Islet of Langerhans (tissue), 1 donor: ENCODE measurements around the gene BCOR.

Experiments used
- FAIRE-seq: peaks from one replicate; lab custom pipeline; 2011; peaks lifted over from hg19 to GRCh38; lab: Jason Lieb, UNC

BCOR gene

DNA sequence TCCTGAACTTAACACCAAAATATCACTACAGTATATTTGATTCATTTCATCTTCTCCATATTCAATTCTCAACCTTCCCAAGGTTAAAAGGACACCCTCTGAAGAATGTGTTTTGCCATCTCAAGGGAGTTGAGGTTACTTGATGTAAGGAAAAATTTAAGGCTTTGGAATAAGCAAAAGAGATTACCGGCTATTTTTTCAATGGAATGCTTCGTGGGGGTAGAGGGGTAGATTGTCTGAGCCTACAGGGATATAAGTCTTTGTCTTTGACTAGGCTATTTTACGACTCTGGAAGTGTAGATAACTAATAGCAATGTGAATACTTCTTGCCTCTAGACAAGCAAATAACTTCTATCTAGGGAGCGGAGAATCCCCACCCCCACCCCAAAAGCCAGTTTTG is 78.2 kb downstream of the BCOR start:
- FAIRE-seq = no peak

DNA sequence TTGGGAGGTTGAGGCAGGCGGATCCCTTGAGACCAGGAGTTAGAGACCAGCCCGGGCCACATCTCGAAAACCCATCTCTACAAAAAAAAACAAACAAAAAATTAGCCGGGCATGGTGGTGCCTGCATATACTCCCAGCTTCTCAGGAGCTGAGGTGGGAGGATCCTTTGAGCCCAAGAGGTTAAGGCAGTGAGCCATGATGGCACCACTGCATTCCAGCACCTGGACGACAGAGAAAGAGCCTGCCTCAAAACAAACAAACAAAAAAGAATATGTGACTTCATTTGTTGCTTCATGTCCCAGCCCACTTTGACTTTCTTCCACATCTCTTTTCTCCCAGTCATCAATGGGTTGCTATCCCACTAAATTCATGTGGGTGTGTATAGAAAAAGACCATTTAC is 79.7 kb downstream of the BCOR start:
- no peak for FAIRE-seq

DNA sequence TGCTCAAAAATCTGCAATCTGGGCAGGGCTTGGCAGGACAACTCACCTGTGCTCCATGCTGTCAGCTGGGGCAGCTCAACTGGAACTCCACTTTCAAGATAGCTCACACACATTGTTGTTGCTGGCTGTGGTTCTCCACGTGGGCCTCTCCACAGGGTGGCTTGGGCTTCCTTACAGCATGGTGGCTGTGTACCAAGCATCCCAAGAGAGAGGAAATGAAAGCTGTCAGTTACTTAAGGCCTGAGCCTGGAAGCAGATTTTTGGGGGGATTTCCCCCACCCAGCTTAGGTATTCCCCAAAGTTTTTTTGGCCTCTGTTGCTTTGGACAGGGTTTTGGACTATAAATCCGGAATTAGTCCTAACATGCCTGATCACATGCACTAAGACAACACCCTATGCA is 81.0 kb downstream of the BCOR start:
- no peak for FAIRE-seq

DNA sequence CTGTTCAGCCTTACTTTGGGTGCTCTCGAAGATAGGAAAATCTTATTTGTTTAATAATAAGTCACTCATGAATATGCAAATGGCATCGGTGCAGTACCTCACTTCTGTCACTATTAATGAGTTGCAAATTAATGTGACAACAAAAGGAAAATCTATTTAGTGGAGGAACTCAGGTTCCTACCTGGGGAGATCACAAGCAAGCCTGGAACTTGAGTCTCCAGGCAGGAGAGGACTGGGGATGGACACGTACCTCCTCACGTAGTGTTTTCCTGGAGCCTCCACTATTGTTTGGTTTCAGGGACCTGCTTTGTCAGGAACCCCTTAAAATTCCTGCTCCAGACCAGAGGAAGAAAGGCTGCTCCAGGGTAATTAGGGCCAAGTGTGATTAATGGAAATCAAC is 82.1 kb downstream of the BCOR start:
- no peak for FAIRE-seq

DNA sequence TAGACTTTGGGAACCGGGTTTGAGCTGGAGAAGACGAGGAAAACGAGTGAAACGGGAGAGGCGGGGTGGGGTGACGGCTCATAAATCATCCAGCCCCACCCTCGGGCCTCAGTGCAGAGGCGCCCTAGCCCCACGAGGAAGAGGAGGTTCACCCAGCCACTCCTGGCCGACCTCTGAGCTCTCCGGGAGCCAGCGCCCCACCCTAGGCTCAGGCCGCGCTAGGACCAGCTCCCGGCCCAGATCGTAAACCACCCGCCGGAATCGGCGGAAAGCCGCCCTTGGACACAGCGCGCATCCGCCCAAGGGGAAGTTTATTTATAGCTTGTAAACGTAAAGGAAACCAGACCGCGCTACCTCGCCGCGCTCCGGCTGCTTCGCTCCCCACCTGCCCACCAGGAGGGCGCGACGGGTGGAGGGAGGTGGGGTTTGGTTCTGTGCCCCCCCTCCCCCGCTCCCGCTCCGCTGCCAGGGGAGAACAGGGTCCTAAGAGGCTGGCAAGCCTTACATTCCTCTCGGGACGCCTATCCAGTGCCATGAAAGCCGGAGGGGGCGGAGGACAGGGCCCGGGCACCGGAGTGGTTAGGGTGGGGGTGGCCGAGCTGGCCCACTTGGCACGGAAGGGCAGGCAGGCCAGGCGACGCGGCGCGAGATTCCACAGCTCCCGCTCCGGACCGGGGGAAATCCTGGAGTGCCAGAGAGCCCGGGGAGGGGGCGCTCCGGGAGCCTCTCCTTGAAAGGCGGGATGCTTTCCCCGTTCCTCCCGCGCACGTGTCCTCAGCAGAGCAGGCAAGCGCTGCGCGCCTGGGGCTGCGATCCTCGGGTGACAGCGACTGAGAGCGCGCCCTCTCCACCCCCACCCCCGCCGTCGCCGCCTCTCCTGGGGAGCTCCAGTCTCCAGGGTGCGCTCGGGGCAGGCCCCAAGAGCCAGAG is 84.2 kb downstream of the BCOR start:
- FAIRE-seq = no peak

DNA sequence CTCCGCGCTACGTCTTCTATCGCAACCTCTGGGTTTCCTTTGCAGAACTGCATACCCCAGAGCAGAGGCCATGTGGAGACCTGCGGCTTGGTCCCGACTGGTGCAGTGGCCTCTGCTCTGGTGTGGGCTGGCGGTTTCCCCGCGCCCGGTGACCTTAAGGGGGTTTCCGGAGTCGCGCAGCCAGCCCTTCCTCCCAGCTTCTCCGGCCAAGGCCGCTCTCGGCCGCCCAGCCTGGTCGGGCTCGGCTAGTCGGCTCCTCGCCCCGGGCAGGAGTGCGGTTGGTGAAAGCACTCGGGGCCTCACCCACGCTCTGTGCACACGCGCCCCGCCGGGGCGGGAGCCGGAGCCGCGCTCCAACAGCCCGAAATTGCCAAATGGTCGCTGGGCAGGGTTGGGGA is 84.9 kb downstream of the BCOR start:
- no peak for FAIRE-seq

DNA sequence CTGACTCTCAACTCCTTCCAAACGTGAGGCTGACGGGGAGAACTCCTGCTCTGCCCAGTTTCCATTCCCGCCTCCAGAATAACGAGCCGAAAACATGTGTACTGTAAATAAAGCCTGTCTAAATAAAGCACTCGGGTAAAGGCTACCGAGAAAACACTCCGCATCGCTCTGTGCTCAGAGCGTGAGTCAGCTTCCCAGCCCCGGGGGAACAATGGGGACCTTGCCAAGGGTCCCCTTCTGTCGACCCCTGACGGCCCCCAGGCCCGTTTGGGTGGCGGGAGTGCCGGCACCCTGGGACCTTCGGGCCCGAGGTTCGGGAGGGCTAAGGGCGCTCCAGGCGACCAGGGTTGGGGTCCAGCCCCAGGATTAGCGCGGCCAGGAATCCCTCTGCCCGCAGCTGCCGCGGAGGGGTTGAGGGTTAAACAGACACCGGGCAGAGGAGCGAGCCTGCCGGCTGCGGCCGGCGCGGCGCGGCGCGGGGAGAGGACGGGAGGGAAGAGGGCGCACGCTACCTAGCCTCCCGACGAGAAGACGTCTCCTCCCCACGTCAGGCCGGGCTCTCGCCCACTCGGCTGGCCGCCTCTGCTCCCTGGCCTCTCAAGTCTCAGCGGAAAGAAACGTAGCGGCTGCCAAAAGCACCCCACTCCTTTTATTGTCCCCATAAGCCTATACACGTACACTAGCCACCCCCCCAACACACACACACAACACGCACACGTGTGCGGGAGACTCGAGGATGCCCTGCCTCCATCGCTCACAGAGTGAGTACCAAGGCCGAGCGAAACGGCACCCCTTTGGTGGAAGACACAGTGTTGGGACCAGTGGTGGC is 85.5 kb downstream of the BCOR start:
- FAIRE-seq = no peak

DNA sequence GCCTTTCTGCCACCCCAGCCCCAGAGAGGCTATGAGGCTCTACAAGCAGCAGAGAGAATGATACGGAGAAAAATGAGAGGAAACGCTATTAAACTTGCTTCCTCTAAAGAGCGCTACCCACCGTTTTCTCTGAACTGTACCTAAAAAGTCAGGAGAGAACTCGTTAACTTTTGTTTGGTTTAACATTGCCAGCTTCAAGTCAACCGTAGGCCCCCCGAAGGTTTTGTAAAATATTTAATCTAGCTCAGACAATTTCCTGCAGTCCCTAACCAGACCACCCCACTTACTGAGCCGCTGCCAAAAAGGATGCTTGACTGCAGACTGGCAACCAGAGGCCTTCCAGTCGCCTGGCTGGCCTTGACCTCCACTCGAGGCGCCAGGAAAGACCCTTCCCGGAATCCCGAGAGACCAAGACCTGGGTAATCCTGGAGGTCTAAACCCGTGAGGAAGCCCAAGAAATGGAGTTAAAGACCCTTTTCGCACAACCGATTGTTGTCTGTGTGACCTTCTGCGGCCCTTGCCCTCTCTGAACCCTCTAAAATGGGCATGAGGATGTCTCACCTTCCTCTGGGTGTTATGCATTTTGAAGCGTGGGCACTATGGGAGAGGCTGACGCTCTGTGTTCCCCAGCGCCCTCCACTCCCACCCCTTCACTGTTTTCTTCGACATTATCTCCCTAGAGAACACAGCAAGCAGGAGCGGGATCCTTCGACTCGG is 86.3 kb downstream of the BCOR start:
- FAIRE-seq = no peak

DNA sequence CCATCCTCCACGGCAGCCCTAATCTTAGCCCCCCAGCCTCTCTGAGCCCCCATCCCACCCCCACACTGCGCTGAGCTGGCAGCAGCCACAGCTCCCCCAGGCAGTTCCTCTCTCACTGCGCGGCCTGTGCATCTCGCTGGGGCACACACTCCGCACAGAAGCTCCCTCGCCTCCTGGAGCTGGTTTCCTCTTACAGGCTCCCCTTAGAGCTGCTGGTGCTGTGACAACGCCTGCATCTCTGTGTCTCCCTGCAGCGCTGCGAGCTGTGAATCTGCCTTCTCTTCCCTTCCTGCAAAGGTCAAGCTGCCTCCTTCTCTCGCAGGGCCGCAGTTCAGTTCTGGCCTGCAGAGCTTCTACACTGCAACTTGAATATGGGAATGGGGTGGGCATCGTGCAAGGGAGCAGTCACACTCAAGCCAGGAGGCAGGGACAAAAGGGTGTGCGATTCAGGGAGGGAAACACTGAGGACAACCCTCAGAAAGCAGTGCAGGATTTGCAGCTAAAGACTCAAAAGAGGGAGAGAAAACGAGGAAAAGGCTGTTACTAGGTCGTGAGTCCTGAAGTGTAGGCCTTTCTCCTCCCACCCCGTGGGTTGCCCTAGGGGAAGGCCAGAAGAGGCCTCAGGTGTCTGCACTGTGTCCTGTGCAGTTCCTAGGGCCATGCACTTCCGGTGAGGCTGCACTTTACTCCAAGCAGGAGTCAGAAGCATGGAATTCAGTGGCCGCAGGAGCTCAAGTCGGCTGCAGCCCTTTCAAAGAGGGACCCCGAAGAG is 87.0 kb downstream of the BCOR start:
- FAIRE-seq = no peak

DNA sequence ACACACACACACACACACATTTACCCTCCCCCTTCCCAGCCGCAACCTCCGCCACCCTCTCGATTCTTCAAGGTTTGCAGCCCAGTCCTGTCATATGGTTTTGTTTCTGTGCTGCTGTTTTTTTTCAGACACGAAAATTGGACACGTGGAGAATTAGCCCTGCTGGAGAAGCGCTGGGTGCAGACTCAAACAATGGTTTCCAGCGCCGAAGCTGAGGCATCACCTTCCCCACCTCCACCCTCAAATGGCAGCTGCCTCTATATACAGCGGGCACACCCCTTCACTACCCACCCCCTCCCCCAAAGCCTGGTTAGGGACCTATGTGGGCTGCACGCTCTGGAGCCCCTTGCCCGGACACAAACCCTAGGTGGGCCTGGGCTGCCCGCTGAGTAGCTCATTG is 87.9 kb downstream of the BCOR start:
- FAIRE-seq = no peak

DNA sequence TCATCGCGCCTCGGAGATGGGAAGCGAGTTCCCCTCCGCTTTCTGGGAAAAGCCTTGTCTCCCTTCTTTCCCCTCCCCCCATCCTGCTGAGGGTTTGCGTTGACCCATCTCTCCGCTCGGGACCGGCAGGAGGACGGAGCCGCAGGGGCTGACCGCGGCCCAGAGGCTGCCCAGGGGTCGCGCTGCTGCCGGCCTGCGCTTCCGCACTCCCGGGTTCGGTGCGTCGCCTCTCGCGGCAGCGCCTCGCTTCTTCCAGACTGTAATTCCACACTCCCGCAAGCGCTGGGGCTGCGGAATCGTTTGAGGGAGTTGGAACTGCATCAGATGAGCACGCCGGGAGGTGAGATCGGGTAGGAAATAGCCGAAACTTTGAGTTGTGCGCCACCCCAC is 88.3 kb downstream of the BCOR start:
- no peak for FAIRE-seq

DNA sequence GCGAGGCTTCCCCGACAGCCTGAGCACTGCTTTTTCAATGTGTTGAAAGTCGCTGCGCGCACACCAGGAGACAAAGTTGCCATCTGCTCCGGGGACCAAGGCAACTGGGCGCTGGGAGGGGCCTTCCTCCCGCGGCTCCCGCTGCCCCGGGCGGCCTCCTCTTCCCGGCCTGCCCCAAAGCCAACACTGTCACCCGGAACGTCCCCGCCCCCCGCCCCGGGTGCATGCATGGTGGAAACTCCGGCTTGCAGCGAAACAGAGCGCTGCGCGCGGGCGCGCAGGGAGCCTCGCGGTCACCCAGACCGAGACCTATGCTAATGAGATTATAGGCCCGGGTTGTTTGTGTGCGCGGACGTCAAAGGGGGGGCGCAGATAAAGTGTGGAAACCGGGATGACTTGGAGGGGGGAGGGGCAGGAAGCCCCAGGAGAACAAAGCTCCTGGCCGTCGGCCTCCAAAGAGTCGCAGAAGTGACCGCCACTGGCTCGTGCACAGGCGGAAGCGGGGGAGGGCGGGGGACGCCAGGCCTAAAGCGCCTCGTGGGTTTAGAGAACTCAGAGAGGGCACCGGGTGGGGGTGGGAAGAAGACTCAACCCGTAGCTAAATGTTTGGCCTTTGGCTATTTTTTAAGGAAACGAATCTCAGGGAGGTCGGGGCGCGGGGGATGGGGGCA is 88.8 kb downstream of the BCOR start:
- no peak for FAIRE-seq

DNA sequence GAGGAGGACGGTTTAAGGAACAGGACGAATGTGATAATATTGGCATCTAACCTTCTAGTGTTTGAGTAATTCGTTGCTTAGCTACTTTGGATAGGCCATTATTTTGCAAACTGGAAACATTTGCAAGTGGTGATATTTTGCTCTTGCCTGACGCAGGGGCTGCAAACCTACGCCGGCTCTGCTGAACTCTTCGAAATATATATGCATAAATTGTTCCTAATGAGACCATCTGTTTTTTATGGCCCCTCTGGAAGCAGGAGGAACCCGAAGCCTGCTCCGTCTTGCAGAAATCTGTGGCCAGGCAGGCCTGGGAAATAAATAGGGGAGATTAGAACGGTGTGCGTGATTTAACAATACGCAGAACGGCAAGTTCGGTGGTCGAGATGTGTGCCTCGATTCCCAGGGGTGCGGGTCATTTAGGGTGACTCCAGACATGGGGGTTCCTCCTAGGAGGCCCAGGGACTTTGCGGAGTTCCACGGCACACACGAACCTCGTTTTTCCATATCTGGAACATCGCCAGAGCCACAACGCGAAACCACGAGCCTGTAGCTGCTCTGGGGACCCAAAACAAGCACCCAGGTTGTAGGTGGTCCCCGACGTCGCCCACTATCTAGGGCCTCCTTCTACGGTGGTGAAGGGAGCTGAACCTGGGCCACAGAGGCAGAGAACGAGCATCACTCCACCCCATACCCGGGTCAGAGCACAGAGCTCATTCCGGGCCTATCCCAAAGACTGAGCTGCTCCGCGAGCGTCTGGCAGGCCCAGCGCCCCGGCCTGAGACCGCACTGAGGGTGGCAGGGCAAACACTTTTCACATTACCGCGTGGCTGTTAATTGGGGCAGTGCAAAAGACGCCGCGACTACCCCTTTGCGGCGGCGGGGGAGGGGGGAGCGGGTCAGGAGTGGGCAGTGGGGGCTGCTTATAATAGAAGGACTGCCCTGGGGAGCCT is 89.7 kb downstream of the BCOR start:
- no peak for FAIRE-seq

DNA sequence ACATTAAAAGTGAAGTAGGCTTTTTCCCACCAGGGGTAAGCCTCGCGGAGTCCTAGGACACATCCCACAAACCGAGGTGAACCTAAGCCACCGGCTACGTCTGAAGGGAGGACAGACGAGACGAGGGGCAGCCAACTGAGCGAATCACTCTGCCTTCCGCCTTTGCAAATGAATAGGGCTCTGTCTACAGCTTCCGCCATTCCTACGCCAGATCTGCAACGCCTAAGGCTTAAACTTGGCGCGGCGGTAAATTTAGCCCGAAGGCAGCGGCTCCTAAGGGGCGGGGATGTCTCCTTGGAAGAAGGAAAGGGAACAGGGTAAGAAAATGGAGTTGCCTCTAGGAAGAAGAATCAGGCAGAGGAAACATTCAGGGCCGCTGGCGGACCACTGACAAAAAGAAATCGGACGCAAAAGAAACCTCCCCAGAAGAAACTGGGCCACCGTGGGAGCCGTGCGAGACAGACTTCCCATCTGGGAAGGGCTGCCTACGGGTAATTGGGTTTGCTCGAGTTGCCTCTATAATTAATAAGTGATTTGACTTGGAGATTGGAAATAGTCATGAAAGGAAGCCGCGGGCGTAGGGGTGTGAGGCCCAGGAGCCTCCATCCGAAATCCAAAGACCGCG is 90.5 kb downstream of the BCOR start:
- no peak for FAIRE-seq

DNA sequence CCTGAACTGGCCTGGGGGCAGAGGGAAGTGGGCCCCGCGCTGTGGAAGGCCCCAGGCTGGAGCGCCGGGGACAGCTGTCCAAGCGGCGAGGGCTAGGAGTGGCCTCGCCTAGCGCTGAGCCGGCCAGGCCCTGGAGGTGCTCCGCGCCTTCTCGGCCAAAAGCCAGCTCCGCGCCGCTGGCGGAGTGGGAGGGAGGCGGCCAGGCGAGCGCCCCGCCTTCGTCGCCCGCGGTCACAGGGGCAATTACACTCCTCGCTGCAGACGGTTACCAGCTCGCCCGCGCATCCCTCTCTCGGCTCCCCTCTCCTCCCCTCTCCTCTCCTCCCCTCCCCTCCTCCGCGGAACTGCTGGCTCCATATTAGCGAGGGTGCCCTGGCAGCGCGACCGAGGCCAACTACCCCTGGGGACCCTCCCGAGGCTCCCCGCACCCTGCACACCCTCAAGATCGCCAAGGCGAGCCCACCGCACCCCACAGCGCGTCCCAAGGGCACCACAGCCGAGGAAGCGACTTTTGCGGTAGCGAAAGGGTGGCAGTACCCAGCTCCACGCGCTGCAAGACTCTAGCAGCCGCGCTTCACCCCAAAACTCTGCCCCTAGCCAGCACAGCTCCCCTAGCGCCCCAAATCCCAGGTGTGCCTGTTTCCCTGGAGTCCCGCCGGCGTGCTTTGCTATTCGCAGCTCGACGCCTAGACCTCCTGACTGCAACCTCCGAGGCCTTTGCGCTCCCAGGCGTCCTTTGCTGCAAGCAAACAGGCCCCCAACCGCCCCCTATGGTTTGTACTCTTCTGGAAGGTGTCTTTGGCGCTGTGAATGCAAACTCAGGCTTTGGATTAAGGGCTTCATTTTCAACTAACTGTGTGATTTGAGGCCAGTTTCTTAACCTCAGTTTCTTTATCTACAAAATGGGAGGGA is 91.4 kb downstream of the BCOR start:
- FAIRE-seq = no peak

DNA sequence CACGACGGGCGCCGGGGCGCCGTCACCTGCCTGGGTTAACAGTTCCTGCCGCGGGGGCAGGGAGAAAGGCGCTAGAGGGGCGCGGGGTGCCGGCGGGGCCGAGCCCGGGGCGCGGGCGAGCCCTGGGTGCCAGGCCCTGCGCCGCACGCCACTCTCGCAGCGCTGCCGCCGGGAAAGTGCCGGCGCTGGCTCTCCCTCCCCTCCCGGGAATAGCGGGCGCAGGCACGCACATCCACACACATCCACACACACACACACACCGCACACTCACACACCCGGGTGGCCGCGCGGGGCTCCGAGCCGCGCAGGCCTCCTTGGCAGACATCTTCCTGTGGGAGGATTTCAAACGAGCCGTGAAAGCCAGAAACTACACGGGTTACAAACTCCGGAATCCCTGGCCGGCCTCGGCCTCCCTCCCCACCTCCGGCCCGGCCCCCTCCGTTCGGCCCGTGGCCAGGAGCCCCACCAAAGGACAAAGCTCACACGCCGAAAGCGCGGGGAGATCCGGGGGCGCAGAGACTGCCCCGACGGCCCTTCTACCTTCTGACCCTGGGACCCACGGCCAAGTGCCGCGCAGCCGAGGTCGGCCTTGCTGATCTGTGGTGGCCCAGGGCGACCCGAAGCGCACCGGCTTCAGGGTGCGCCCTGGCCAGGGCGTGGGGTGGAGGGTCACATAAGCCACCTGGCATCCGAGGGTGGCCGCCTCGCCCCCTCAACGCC is 92.3 kb downstream of the BCOR start:
- no peak for FAIRE-seq

DNA sequence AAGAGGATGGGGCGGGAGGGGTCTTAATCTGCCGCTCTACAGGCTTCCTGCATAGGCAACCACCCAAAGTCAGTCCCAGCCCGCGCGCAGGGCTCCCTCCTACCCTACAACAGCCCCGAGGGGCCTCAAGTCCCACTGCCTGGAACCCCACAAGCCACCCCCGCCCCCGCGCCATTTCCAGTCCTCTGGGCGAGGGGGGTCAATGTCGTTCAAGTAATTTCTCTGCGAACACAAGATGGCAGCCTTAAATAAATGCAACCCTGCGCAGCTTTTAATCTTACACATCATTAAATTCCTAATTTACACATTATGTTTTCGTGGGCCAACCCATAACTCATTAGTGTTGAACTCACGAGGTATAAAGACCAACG is 92.9 kb downstream of the BCOR start:
- FAIRE-seq = no peak

DNA sequence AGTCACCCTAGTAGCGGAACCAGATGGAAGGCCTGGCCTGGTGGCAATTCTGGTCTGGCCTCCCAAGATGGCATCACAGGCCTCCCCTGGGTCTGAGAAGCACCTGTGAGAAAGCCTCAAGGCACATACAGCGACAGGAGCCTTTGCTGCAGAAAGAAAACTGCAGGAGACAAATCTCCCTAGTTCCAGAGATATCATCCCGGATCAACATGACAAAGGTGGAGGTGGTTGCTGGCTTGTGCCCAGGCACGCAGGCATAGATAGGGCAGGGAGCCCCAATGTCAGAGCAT is 93.6 kb downstream of the BCOR start:
- no peak for FAIRE-seq
